Activated CD8-positive, alpha-beta memory T cell treated with anti-CD3 and anti-CD28 coated beads, Interleukin-2, amount 50 U/mL, for 4 hours (primary cell): Measurements from ENCODE around the gene DEDD2.

ENCODE experiments used
- DNase-seq: peaks from one replicate; pipeline ENCODE4 v3.0.0-alpha.2; 2020

DEDD2 gene

DNA sequence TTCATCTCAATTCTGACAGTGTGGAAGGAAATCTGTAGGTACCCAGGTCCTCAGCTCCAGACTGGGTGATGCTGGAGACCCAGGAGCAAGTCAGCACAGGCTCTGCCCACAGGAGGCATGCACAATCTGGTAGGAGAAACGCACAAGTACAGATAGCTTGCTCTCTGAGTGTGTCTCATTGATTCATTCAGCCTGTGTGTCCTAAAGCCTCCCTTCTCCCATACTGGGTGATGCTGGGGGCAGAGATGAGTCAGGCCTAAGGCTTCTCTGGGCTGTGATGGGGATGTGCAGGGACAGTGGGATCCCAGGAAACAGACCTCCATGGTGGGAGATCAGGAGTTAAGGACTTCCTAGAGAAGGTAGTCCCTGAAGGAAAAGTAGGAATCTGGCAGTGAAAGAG is 9.4 kb upstream of the DEDD2 start:
- DNase-seq: no peak

DNA sequence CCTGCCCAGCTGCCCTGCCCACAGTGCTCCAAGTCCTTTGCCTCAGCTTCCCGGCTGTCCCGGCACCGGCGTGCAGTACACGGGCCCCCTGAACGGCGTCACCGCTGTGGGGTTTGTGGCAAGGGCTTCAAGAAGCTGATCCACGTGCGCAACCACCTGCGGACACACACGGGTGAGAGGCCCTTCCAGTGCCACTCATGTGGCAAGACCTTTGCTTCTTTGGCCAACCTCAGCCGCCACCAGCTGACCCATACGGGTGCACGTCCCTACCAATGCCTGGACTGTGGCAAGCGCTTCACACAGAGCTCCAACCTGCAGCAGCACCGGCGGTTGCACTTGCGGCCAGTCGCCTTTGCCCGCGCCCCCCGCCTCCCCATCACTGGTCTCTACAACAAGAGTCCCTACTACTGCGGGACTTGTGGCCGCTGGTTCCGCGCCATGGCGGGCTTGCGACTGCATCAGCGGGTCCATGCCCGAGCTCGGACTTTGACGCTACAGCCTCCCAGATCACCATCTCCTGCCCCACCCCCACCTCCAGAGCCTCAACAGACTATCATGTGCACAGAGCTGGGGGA is 8.3 kb upstream of the DEDD2 start:
- DNase-seq: no peak

DNA sequence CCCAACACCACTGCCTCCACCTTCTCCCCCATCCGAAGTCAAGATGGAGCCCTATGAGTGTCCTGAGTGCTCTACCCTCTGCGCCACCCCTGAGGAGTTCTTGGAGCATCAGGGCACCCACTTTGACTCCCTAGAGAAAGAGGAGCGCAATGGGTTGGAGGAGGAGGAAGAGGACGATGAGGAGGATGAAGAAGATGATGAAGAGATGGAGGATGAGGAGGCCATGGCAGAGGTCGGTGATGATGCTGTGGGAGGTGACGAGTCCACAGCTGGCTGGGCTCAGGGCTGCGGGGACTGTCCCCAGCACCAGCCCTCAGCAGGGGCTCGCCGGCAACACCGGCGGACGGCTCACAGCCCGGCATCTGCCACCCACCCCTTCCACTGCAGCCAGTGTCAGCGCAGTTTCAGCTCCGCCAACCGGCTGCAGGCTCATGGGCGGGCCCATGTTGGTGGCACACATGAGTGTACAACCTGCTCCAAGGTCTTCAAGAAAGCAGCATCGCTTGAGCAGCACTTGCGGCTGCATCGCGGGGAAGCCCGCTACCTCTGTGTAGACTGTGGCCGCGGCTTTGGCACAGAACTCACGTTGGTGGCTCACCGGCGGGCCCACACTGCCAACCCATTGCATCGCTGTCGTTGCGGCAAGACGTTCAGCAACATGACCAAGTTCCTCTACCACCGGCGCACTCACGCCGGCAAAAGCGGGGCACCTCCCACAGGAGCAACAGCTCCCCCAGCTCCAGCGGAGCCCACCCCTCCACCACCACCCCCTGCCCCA is 7.7 kb upstream of the DEDD2 start:
- DNase-seq: no peak

DNA sequence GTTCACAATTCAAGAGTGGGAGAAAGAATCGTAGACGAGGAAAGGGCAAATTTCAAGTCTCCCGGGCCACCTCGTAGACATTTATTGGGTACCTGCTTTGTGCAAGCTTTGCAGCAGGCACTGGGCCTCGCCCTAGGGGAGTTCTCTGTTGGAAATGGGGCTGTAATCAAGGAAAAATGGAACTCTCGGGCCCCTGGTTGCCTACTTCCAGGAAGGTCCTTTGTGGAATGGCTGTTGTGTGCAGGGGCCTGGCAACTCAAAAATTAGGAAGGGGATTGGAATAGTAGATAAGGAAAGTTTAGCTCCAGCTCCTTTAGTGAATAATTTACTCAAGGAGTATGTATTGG is 3.2 kb upstream of the DEDD2 start:
- no peak for DNase-seq

DNA sequence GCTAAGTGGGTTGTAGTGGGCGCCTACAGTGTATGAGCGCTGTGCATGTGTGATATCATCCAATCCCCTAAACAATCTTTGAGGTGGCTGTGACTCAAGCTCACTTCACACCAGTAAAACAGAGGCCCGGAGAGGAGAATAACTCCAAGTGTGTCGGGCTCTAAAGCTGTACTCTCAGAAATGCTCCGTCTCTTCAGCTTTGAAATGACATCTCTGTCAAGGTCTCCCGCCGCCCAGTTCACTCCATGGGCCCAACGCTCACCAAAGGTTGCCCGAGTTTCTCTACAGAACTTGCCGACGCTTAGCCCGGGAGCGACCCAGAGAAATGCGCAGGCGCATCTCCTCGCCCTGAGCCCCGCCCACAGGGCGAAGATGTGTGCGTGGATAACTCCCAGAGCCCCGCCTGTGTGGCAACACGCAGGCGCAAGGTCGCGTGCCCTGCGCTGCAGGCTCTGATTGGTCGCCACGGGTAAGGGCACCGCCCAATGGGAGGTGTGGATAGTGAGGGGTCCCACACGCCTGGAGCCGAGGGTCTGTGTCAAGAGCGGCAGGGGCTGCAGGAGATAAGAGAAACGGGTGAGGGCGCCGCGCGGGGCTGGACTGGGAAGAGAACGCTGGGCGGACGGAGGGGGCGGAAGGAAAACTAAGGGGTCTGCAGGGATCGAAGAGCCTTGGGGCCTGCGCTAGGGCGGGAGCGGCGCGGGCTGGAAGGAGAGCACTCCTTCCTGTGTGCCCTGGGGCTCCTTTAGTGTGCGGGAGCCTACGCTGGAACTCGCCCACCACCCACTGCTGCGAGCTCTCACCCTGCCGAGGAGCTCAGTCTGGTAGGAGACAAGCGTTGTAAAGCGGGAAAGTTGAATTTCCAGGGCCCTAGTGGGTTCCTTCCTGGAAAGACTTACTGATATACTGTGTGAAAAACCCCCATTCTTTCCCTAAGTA is 2.6 kb upstream of the DEDD2 start, which contains the start of gene ZNF526:
Gene ZNF526 (plus strand): TSS at position 501 of the 939 bp plus-strand sequence. CDS start 4,092 bp downstream, outside the sequence.
- DNase-seq: peak; percentile 95

DNA sequence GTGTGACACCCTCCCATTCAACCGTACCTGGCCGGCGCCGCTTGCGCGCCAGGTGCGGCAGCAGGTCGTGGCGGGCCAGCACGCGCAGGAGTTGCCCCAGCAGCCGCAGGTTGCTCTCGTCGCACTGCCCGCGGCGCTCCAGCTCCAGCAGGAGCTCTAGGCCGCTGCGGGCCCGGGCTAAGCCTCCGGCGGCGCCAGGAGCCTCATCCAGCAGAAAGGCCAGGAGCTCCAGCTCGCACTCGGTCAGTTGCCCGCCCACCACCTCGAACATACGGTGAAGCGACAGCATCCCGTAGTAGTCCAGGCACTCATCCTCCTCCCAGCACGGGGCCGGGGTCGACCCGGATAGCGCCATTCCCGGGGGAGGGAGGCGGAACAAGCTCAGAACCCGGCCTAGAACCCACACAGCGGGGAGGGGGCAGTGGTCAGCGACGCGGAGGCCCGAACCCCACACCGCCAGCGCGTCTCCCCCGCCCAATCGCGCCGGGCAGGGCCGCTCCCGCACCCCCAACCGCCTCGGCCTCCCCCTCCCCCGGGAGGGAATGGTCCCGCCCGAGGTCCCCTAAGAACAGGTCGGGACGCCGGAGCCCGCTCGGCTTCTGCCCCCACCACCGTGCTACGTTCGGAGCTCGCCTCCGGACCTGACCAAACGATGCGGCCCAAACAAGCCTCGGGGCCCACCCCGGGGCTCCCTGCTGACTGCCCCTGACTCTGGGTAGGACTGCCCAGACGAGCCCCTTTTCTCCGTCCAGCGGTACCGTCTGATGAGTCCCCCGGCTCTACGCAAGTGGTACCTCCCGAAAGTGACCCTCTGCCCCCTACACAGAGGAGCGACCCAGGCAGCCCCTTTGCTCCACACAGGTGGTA is 591 bp downstream of the DEDD2 start:
- peak; percentile 30 for DNase-seq

DNA sequence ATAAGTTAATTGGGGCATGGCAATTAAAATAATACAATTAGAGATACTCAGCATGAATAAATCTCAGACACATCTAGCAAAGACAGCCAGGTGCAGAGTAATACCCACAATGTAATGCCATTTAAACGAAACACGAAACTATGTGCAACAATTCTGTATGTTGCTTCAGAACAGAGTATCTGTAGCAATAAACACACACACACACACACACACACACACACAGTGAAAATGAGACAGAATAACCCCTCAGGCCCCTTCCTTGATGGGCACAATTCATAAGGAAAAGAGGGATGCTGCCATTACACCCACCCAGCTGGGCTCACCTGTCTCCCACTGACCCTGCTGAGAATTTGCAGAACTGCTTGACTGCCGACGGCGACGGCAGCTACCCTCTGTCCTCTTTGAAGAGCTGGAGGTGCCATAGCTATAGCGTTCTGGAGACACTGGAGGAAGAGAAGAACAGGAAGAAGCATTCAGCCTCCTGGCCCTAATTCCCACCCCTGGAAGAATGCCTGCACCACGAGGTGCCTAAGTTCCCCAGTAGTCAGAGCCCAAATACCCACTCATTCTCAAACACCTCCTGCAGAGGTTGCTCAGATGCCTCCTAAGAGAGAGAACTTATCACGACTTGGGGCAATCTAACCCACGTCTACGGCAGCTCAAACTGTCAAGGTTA is 2.5 kb downstream of the DEDD2 start:
- DNase-seq: no peak

DNA sequence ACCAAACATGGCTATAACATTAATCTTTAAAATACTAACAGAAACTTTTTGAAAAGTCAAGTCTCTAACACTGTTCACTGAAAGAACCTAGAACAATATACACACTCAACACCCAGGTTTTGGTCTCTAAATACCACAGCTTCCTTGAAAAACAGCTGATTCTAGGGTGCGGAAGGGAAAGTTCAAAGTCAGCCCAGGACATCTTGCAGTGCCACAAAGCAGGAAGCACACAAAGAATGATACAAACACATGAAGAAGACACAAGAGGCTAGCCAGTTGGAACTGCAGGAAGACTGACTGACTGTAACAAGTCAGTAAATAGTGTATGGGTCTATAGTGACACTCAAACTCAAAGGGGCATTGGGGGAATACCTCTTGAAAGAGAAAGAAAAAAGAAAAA is 4.6 kb downstream of the DEDD2 start:
- no peak for DNase-seq

DNA sequence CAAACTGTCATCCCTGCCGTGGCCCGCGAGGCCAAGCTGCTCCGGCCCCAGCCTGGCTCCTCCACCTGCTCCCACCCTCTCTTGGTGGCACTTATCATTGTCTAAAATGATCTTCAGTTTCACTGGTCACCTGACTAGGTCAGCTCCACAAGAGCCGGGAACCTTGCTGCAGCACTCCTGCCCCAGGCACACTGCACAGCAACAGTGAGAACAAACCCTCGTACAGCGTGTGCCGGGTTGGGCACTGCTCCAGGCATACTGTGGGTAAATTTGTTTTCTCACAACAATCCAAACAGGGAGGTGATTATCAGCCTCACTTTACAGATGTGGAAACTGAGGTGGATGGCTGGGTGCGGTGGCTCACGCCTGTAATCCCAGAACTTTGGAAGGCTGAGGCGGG is 8.9 kb downstream of the DEDD2 start:
- DNase-seq: no peak

DNA sequence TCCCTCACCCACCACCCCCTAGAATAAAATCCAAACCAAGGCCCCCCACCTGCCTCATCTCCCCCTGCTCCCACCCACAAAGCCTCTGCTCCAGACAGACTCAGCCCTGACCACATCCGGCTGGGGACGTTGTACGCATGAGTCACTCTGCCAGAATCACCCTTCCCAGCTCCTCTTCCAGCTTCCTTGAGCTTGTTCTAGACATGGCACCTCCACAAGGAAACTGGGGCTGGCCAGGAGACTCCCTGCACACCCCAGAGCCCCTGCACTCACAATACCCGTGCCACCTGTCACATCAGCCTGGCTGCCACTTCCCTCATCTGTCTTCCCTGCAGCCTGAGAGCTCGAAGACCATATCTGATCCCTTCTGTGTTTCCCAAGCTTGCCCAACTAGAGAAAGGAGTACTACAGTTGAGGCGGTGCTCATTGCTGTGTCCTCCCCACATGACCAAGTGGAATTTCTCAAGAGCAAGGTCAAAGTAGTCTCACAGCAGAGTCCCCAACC is 9.7 kb downstream of the DEDD2 start:
- DNase-seq: peak; percentile 37

DNA sequence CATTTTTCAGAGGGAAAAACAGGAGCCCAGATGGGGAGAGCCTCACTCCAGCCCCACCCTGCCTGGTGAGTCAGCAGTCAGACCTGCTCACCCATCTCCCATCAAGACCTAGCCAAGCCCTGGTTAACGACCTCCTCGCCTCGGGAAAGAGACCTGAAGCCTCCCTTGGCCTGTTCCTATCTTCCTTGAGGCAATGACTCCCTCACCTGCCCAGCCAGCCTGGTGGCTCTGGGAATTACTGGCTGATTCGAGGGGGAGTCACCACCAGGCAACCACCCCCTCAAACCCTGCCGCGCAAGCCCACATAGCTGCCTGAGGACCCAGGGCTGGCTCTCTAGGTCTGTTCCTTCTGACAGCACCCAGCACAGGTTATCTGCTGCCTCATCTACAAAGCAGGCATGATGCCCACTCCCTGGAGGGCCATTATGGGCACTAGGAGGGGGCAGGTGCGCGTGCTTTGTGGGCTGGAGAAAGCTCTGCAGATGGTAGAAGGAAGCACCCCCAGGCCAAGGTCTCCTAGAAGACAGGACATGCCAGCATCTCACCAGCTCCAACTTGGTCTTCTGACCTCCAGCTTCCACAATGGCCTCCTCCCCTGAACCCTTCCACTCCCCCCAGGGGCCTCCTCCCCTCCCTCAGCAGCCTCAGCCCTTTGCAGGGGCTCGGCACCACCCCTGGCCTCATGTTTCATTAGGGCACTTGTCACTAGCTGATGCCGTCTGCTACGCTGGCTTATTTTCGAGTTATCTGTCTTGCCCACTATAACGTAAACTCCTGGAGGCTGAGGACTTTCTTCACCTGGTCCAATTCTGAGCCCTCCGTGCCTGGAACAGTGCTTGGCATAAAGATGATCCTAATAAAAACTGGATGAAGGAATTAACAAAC is 10.4 kb downstream of the DEDD2 start:
- no peak for DNase-seq

DNA sequence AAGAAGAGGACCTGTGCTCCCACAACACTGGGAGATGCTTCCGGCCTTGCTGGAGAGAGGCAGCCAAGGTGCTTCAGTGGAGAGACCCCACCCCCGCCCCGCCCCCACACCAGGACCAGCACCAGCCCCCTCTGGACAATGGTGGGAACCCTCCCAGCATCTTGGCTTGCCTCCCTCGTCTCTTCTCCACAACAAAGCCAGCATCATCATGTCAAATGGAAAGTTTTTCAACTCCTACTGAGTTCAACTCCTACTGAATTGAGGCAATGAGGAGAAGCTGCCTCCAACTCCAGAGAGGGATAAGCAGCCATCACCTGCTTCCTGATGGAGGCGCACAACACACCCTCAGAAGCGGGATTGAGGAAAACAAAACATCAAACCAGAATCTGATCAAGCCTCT is 12.8 kb downstream of the DEDD2 start:
- no peak for DNase-seq

DNA sequence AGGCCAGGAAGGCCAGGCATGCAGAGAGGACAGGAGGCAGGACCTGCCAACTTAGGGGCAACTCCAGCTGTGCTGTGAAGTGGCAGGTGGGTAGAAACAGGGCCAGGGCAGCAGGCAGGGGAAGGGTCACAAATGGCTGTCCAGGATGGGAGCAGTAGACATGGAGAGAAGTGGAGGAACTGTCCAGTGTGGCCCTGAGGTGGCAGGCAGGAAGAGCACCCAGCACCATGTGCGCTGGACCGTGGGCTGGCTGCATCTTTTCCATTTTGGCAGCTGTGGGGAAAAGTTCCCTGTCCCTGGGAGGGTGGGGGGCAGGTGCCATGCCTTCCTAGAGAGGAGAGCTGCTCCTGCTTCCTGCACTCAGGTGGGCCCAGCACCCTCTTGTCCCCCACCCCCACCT is 13.8 kb downstream of the DEDD2 start:
- no peak for DNase-seq

DNA sequence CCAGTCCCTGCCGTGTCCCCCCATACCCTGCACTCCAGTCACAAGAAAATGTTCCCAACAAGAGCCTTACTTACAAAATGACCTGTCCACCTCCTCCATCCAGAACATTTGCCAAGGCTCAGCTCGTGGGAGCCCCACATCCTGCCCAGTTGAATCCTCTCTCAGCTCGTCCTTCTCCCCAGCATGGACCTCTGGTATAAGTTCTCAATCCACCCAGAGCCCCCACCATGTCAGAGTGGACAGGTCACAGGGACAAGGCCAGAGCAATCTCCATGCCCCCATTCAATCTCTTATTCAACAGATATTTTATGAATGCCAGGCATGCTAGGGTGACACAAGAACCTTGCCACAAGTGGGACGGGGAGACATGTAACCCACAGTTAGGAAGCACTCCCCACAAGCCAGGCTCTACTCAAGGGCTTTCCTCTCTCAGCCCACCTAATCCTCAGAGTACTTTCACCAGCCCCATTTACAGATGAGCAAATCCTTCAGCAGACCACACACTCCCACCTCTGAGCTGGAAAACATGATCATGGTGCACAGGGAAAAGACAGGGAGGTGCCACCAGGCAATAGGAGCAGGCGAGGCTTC is 15.1 kb downstream of the DEDD2 start:
- no peak for DNase-seq

DNA sequence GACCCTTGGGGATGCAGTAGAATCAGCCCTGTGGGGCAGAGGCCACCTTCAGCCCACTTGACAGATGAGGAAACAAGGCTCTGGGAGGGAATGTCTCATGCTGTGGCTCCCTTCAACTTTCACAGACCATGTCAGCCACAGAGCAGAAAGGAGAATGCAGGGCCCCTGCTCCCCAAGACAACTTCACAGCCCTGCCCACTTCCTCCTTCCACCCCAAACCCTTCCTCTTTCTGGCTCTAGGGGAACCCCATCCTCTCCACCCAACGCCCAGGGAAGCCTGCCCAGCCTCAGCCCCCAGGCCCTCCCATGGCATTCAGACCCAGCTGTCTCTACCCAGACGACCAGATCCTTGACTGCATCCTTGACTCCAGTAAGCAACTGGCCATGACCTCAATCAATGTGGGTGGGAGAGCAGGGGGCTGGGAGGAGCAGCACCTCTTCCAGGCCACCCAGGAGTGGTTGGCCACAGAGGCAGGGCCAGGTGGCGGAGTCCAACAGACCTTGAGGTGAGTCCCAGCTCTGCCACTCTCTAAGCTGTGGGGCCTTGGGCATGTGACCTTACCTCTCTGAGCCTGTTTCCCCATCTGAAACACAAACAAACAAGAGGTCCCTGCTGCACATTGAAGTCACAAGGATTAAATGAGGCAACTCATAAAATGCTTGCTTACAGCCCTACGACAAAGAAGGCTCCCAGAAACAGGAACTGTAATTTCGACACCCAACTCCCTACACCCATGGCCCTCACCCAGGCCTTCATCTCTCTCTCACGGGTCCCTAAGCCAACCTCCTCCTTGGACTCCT is 15.8 kb downstream of the DEDD2 start:
- peak; percentile 39 for DNase-seq

DNA sequence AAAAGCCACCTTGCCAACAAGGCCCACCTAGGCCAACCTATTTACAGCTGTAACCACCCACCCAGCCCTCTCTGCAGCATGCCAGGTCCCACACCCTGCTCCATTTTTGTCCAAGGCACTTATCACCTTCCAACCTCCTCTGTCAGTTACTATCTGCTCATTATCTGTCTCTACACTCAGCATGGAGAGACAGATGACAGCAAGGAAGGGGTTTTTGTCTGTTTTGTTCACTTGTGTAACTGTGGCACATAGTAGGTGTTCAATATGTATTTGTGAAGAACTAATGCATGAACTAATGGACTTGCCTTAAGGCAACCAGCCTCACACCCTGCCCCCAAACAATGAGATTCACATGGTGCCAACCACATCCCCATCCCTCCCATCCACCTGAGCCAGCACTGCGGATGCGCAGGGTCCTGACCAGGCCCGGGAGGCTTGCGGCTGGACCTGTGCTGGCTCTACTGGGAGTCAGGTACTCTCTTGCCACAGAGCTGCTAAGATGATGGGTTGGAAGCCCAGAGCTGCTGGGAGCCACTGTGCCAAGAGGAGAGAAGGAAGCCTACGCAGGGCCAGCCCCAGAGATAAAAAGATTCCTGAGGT is 17.3 kb downstream of the DEDD2 start:
- no peak for DNase-seq

DNA sequence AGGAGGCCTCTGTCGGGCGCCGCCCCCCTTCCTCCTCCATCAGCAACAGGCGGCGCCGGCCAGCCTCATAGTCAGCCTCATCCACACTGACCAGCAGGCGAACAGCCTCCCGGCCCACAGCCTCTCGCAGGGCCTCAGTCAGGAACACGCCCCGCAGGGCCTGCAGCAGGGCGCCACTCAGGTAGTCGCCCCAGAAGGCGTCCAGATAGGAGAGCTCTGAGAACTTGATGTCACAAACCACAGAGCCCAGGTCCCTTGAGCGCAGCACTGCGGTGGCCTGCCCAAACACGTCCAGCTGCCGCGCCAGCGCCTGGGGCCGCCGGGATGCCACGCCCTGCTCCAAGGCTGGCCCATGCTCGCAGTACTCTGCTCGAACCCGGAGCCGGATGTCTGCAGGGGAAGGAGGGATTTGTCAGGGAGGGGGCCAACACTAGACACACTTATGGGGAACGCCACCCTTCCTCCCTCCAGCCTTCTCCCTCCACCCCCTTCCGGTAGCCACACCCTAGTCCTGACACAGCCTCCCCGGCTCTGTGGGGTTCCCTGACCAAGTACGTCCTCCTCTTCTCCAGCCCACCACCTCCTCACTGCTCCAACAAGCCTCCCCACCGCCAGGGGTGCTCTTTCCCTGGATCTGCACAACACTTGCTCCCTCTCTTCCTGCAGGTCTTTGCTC is 17.9 kb downstream of the DEDD2 start:
- DNase-seq: peak; percentile 40

DNA sequence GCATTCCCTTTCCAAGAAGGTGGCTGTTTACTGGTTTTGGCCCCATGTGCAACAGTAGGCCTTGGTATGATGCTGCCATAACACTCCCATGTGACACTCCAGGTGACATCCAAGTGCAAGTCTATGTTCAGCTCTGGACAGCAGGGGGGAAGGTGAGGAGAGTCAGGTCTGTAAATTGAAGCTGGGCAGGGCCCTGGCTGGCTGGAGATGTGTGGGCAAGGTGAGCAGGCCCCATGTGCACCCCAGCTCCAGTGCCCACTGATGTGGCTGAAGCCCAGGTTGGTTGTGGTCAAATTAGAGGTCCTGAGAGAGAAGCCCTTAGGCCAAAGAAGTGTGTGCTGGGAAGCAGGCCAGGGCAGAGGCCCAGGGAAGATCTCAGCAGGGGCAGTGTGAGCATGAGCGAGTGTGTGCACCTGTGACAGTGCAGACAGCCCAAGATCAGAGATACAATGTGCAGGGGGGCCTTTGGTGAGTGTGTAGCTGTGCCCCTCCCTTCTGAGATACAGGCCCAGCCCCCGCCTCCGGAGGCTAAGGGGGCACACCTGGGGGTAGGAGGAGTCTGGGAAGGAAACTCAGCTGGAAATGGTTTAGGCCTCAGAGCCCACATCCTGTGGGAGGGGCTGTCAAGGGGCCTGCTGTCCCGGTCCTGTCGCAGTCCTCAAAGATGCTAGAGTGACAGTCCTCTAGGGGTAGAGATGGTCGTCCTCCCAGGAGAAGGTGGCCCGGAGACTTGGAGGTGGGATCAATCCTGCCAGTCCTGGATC is 18.6 kb downstream of the DEDD2 start:
- DNase-seq: peak; percentile 62
